GM12878 (cell line): ENCODE data around the gene ISM1.

ENCODE experiments used
- CBX5 ChIP-seq: sonication (generic); IDR thresholded peaks from 2 replicates; pipeline ENCODE4 v1.6.1; 2016; ENCODE audit warnings: low read depth, moderate library complexity, mild to moderate bottlenecking, inconsistent platforms
- CEBPB ChIP-seq, 2 experiments: fragments of 150-350 bp in 1 of 2; IDR thresholded peaks; 2 replicates each; pipeline ENCODE4 v1.6.1; 2012 to 2014; ENCODE audit warnings: low read depth in 2 of 2, low read length in 2 of 2, borderline replicate concordance in 1 of 2, inconsistent platforms in 1 of 2
- EZH2 ChIP-seq: IDR thresholded peaks from 2 replicates; pipeline ENCODE4 v1.6.1; 2012; ENCODE audit warnings: low read depth, mild to moderate bottlenecking, control low read depth, inconsistent platforms, low read length, borderline replicate concordance; ENCODE audit not compliant: control insufficient read depth
- GABPA ChIP-seq: IDR thresholded peaks from 2 replicates; pipeline ENCODE4 v1.6.1; 2014; ENCODE audit warnings: antibody characterized with exemption, low read depth, mild to moderate bottlenecking, inconsistent platforms
- JUND ChIP-seq: IDR thresholded peaks from 2 replicates; pipeline ENCODE4 v1.6.1; 2012; ENCODE audit warnings: low read depth, mild to moderate bottlenecking, low read length, improper control_type of control experiment, moderate library complexity
- POLR2AphosphoS5 ChIP-seq: IDR thresholded peaks from 2 replicates; pipeline ENCODE4 v1.6.1; 2011; ENCODE audit warnings: mild to moderate bottlenecking, low read length, inconsistent platforms
- TF ChIP-seq, protein P1 (sequence below), 3 experiments: IDR thresholded peaks in 2 of 3; conservative IDR thresholded peaks in 1 of 3; 2 replicates each; pipeline ENCODE4 v1.5.1; 2011; ENCODE audit warnings: low read depth in 3 of 3, low read length in 3 of 3, mild to moderate bottlenecking in 3 of 3, control low read depth in 2 of 3, moderate library complexity in 2 of 3, inconsistent platforms in 1 of 3, mixed read lengths in 1 of 3; ENCODE audit not compliant: control insufficient read depth in 2 of 3, insufficient read depth in 1 of 3; ENCODE audit errors: extremely low read depth in 1 of 3

GRCh38 chr20:13251904-13252297 is 30.8 kb downstream of the ISM1 start:
- TF ChIP-seq GABPA (no peak), EZH2 (no peak), JUND (no peak), CBX5 (no peak), POLR2AphosphoS5 (no peak), CEBPB (IDR thresholded peaks at IDR 0.05; ENCODE audit: borderline replicate concordance in 1 of 2, low read depth in 2 of 2, low read length in 2 of 2) (no peak)
- TF ChIP-seq, protein P1, sequence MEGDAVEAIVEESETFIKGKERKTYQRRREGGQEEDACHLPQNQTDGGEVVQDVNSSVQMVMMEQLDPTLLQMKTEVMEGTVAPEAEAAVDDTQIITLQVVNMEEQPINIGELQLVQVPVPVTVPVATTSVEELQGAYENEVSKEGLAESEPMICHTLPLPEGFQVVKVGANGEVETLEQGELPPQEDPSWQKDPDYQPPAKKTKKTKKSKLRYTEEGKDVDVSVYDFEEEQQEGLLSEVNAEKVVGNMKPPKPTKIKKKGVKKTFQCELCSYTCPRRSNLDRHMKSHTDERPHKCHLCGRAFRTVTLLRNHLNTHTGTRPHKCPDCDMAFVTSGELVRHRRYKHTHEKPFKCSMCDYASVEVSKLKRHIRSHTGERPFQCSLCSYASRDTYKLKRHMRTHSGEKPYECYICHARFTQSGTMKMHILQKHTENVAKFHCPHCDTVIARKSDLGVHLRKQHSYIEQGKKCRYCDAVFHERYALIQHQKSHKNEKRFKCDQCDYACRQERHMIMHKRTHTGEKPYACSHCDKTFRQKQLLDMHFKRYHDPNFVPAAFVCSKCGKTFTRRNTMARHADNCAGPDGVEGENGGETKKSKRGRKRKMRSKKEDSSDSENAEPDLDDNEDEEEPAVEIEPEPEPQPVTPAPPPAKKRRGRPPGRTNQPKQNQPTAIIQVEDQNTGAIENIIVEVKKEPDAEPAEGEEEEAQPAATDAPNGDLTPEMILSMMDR (IDR thresholded peaks at IDR 0.05 in 2 of 3, conservative IDR thresholded peaks at IDR 0.05 in 1 of 3; ENCODE audit: control insufficient read depth in 2 of 3, extremely low read depth in 1 of 3, insufficient read depth in 1 of 3, low read depth in 3 of 3, low read length in 3 of 3), result no peak
